ENCODE measurements around the gene KCNK1.

Gene KCNK1

GRCh38 chr1:233640179-233640578, 26.3 kb downstream of the KCNK1 start:
- DNase-seq = no peak

GRCh38 chr1:233641029-233641428, 27.1 kb downstream of the KCNK1 start:
- DNase-seq = no peak

GRCh38 chr1:233647073-233647472, 33.2 kb downstream of the KCNK1 start:
- no peak for DNase-seq

- DNase-seq = no peak
Measured at GRCh38 chr1:233647636-233648035, 33.7 kb downstream of the KCNK1 start.

GRCh38 chr1:233651061-233651460, 37.2 kb downstream of the KCNK1 start:
- DNase-seq = no peak

GRCh38 chr1:233651563-233652233, 37.8 kb downstream of the KCNK1 start:
- DNase-seq = no peak

- no peak for DNase-seq
Measured at GRCh38 chr1:233652526-233652925, 38.6 kb downstream of the KCNK1 start.

GRCh38 chr1:233654658-233655280, 40.9 kb downstream of the KCNK1 start:
- DNase-seq = no peak

GRCh38 chr1:233655301-233655740, 41.4 kb downstream of the KCNK1 start:
- DNase-seq = no peak

- DNase-seq = peak; percentile 17
Measured at GRCh38 chr1:233656032-233656635, 42.2 kb downstream of the KCNK1 start.

GRCh38 chr1:233656687-233657086, 42.8 kb downstream of the KCNK1 start:
- no peak for DNase-seq

GRCh38 chr1:233657466-233657865, 43.6 kb downstream of the KCNK1 start:
- DNase-seq = no peak

- no peak for DNase-seq
Measured at GRCh38 chr1:233659495-233659894, 45.6 kb downstream of the KCNK1 start.

GRCh38 chr1:233661376-233662159, 47.7 kb downstream of the KCNK1 start:
- DNase-seq = no peak

- no peak for DNase-seq
Measured at GRCh38 chr1:233662575-233663304, 48.8 kb downstream of the KCNK1 start.

- DNase-seq = no peak
Measured at GRCh38 chr1:233664253-233664652, 50.3 kb downstream of the KCNK1 start.

- no peak for DNase-seq
Measured at GRCh38 chr1:233664804-233665574, 51.1 kb downstream of the KCNK1 start.

- no peak for DNase-seq
Measured at GRCh38 chr1:233665575-233666270, 51.8 kb downstream of the KCNK1 start.

- no peak for DNase-seq
Measured at GRCh38 chr1:233667741-233668140, 53.8 kb downstream of the KCNK1 start.

- DNase-seq = no peak
Measured at GRCh38 chr1:233668146-233668724, 54.3 kb downstream of the KCNK1 start.

GRCh38 chr1:233668725-233669294, 54.9 kb downstream of the KCNK1 start:
- DNase-seq = no peak
